ENCODE data around the gene LPIN3. TPM values are rescaled to one million over a fixed set of nuclear protein-coding genes. Genes with fewer than 3 reads are reported as not detected.

LPIN3 gene
- total RNA-seq, 6 experiments from 2014 or later: 11.9 to 14.2 (median 13.2) TPM

DNA sequence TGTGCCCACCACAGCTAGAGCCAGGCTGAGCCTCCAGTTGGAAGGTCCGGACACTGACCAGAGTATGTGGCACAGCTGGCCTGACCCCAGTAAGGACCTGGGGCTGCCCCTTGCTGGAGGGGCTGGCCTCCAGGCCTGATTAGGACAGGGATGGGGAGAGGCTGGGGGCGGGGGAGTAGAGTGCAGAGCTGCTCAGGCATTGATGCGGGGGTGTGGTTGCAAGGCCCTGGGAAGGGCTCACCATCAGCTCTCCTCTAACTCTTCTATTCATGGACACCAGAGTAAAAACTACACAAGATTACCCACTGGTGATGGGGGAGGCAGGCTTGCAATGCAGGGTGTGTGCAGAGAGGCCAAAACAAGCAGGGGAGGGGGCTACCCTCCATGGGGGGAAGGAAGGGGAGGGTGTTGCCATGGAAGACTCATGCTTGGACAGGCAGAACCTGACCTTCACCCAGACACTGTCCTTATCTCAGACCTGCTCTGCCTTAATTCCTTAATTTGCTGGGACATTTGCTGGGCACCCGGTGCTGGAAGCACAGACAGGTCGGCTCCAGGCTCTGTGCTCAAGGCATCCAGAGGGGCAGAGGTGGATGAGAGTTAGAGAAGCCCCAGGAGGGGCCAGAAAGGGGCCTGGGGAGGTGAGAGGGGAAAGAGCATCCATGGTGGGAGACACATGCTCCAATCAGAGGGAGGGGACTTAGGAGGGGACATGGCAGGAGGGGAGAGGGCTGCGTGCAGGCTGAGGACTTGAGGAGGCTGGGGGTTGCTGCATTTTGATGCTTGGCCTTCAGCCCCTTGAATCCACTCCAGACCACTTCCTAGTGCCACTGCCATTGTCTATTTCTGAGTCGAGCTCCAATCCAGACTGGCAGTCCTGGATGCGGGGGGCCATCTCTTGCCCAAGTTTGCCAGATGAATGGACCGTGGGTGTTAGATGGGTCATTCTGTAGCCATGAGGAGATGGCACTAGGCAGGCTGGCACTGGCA lies 33.6 kb downstream of the LPIN3 start:
- no peak overlapping the region for H3K27ac Mint-ChIP-seq
- no peaks in the 10 kb centered on the region for H3K4me1 Mint-ChIP-seq (ENCODE audit: low read depth)
- H3K36me3 Mint-ChIP-seq (ENCODE audit: low read depth): no peaks in the 10 kb centered on the region
- DNase-seq: no peak
- TF ChIP-seq, protein P1, sequence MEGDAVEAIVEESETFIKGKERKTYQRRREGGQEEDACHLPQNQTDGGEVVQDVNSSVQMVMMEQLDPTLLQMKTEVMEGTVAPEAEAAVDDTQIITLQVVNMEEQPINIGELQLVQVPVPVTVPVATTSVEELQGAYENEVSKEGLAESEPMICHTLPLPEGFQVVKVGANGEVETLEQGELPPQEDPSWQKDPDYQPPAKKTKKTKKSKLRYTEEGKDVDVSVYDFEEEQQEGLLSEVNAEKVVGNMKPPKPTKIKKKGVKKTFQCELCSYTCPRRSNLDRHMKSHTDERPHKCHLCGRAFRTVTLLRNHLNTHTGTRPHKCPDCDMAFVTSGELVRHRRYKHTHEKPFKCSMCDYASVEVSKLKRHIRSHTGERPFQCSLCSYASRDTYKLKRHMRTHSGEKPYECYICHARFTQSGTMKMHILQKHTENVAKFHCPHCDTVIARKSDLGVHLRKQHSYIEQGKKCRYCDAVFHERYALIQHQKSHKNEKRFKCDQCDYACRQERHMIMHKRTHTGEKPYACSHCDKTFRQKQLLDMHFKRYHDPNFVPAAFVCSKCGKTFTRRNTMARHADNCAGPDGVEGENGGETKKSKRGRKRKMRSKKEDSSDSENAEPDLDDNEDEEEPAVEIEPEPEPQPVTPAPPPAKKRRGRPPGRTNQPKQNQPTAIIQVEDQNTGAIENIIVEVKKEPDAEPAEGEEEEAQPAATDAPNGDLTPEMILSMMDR (IDR thresholded peaks at IDR 0.05): no peak
- peaks cover 44% of the 10 kb centered on the region for H3K27me3 Mint-ChIP-seq (ENCODE audit: insufficient read depth)
- no peak overlapping the region for H3K4me3 Mint-ChIP-seq
- peaks cover 4% of the 10 kb centered on the region; the same call in 1 of the 2 replicates for H3K9me3 Mint-ChIP-seq

DNA sequence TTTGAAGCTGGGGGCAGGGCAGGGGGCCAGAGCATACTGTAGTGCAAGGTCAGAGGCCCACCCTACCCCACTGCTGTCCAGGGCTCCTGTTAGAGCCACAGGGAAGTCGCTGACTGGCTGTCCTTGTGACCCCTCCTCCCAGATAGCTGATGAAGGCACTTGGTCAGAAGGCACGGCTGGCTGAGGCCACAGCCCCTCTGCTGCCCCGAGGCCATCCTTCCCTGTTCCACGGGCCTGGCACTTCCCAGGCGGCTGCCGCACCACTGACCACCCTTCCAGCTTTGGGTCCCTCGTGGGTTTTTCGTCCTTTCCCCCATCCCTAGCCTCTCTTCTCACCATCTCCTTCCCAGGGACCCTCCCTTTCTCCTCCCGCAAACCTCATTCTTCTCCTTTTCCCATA lies 35.2 kb downstream of the LPIN3 start:
- no peaks in the 10 kb centered on the region; the same call in 1 of the 2 replicates for H3K4me1 Mint-ChIP-seq (ENCODE audit: low read depth)
- H3K27me3 Mint-ChIP-seq (ENCODE audit: insufficient read depth): peaks cover 48% of the 10 kb centered on the region
- no peak for DNase-seq

DNA sequence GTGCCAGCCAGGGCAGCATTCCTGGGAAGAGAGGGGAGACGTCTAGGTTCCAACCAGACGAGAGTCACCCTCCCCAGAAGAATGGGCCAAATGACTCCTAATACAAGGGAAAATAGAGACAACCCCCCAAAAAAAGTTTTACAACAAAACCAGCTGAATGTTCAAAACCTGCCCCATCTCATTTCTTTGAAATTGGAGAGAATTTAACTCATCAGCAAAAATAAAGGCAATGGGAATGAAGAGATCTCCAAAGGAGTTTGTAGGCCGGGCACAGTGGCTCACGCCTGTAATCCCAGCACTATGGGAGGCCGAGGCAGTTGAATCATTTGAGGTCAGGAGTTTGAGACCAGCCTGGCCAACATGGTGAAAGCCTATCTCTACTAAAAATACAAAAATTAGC lies 35.7 kb downstream of the LPIN3 start:
- DNase-seq: no peak
- peaks cover 4% of the 10 kb centered on the region; the same call in 1 of the 2 replicates for H3K9me3 Mint-ChIP-seq
- H3K27me3 Mint-ChIP-seq (ENCODE audit: insufficient read depth): peaks cover 49% of the 10 kb centered on the region
- H3K27ac Mint-ChIP-seq: no peak overlapping the region
- TF ChIP-seq, protein P1 (IDR thresholded peaks at IDR 0.05): no peak
- no peaks in the 10 kb centered on the region for H3K36me3 Mint-ChIP-seq (ENCODE audit: low read depth)
- H3K4me3 Mint-ChIP-seq: no peak overlapping the region
- no peaks in the 10 kb centered on the region; the same call in 1 of the 2 replicates for H3K4me1 Mint-ChIP-seq (ENCODE audit: low read depth)

More for the DNA sequence above, 35.2 kb downstream of the LPIN3 start:
- no peak overlapping the region for H3K4me3 Mint-ChIP-seq
- no peaks in the 10 kb centered on the region for H3K36me3 Mint-ChIP-seq (ENCODE audit: low read depth)
- TF ChIP-seq, protein P1 (IDR thresholded peaks at IDR 0.05): no peak
- no peak overlapping the region for H3K27ac Mint-ChIP-seq
- peaks cover 4% of the 10 kb centered on the region; the same call in 1 of the 2 replicates for H3K9me3 Mint-ChIP-seq

DNA sequence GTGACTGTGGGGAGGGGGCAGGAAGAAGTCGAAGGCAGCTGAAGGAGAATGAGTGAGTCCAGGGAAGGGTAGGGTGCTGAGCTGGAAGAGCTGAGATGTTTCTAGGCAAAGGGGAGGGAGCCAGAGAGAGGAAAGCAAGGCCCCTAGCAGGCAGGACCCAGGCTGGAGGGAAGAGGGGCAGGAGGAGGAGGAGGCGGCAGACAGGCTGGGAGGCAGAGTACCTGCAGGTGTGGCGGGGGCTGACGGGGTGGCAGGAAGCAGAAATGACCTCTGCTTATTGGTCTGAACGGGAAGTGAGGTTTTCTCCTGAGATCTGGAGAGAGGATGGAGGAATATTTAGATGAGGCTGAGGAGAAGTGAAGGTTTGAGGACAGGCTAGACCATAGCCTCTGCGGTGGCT lies 36.7 kb downstream of the LPIN3 start:
- Mint-ChIP-seq H3K36me3 (ENCODE audit: low read depth) (no peaks in the 10 kb centered on the region), H3K27ac (no peak overlapping the region), H3K27me3 (ENCODE audit: insufficient read depth) (peaks cover 45% of the 10 kb centered on the region), H3K4me1 (ENCODE audit: low read depth) (no peaks in the 10 kb centered on the region; the same call in 1 of the 2 replicates), H3K4me3 (no peak overlapping the region), H3K9me3 (peaks cover 4% of the 10 kb centered on the region; the same call in 1 of the 2 replicates)
- no peak for DNase-seq
- TF ChIP-seq, protein P1 (IDR thresholded peaks at IDR 0.05): no peak

DNA sequence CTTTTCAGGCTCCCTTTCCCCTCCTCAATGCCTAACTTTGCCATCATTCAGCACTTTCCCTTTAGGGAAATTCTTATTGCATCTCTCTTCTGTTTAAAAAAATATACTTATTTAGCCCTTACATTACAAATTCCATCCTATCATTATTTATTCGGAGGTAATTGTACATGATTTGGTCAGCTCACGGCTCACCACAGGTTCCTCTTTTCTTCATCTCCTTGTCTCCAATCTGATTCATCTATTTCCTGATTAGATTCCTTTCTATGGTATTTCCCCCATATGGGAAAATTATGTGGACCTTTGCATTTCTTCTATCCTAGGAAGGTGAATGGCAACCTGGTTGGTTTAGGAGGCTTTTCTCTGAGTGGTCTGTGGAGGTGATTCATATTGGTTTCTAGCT lies 38.9 kb downstream of the LPIN3 start:
- no peaks in the 10 kb centered on the region; the same call in 1 of the 2 replicates for H3K4me1 Mint-ChIP-seq (ENCODE audit: low read depth)
- H3K27me3 Mint-ChIP-seq (ENCODE audit: insufficient read depth): peaks cover 40% of the 10 kb centered on the region
- no peak for DNase-seq
- no peak overlapping the region for H3K4me3 Mint-ChIP-seq
- H3K27ac Mint-ChIP-seq: no peak overlapping the region
- no peaks in the 10 kb centered on the region for H3K9me3 Mint-ChIP-seq
- H3K36me3 Mint-ChIP-seq (ENCODE audit: low read depth): no peaks in the 10 kb centered on the region
- TF ChIP-seq, protein P1 (IDR thresholded peaks at IDR 0.05): no peak

All from HFFc6 (cell line).